PC-9 (cell line): ENCODE results near the gene RAB26. TPM values are rescaled to one million over a fixed set of nuclear protein-coding genes. Genes with fewer than 3 reads are reported as not detected.

Experiments used
- BruUV-seq: library from RNA; stranded (reverse); fragments of 400-500 nt; replicated peaks from 2 replicates; lab custom pipeline; 2021; lab: Mats Ljungman, UMichigan
- CTCF ChIA-PET: fragments of 300-600 bp; sonication (Branson Sonifier 250); formaldehyde crosslinking; loops from one replicate; lab custom pipeline; 2022; ENCODE audit warnings: antibody characterized with exemption; lab: Charles Lee
- POLR2A ChIA-PET: fragments of 300-600 bp; sonication (Branson Sonifier 250); formaldehyde crosslinking; loops from one replicate; lab custom pipeline; 2022; ENCODE audit warnings: antibody characterized with exemption; ENCODE audit not compliant: unreplicated experiment; lab: Charles Lee
- DNase-seq, 2 experiments: peaks; one replicate each; pipeline versions ENCODE4 v3.0.0 to v3.0.0-alpha.2; 2015 to 2022; ENCODE audit warnings: mixed read lengths in 1 of 2
- H2AFZ ChIP-seq: fragments of 200-600 bp; sonication (generic); 2 replicates; pipeline ENCODE4 v1.8.1; 2017; ENCODE audit warnings: antibody characterized with exemption
- H3F3A ChIP-seq: fragments of 200-600 bp; sonication (generic); 2 replicates; pipeline ENCODE4 v1.8.1; 2017; ENCODE audit warnings: antibody characterized with exemption, mild to moderate bottlenecking, low read depth; ENCODE audit not compliant: insufficient read depth
- H3K27ac ChIP-seq: fragments of 200-600 bp; sonication (generic); 2 replicates; pipeline ENCODE4 v1.6.1; 2016; ENCODE audit warnings: mixed run types
- H3K27me3 ChIP-seq: fragments of 200-600 bp; sonication (generic); 2 replicates; pipeline ENCODE4 v1.6.1; 2016; ENCODE audit warnings: low read depth, mixed run types; ENCODE audit not compliant: insufficient read depth
- H3K36me3 ChIP-seq: fragments of 200-600 bp; sonication (generic); 2 replicates; pipeline ENCODE4 v1.6.1; 2016; ENCODE audit warnings: low read depth, mixed run types
- H3K4me1 ChIP-seq: fragments of 200-600 bp; sonication (generic); replicated peaks from 2 replicates; pipeline ENCODE4 v1.6.1; 2016; ENCODE audit warnings: mixed run types; ENCODE audit not compliant: insufficient read depth
- H3K4me2 ChIP-seq: fragments of 200-600 bp; sonication (generic); 2 replicates; pipeline ENCODE4 v1.6.1; 2017; ENCODE audit warnings: mixed run types
- H3K4me3 ChIP-seq: fragments of 200-600 bp; sonication (generic); 2 replicates; pipeline ENCODE4 v1.6.1; 2016; ENCODE audit warnings: mixed run types
- H3K79me2 ChIP-seq: fragments of 200-600 bp; sonication (generic); 2 replicates; pipeline ENCODE4 v1.6.1; 2017; ENCODE audit warnings: low read depth, mixed run types
- H3K9me2 ChIP-seq: fragments of 200-600 bp; sonication (generic); 2 replicates; pipeline ENCODE4 v1.8.1; 2017; ENCODE audit warnings: mild to moderate bottlenecking; ENCODE audit not compliant: insufficient read depth
- H3K9me3 ChIP-seq: fragments of 200-600 bp; sonication (generic); 2 replicates; pipeline ENCODE4 v1.8.1; 2016; ENCODE audit warnings: low read depth; ENCODE audit not compliant: insufficient read depth
- H4K20me1 ChIP-seq: fragments of 200-600 bp; sonication (generic); 2 replicates; pipeline ENCODE4 v1.8.1; 2017; ENCODE audit not compliant: insufficient read depth
- CTCF ChIP-seq: fragments of 200-600 bp; sonication (generic); conservative IDR thresholded peaks from 2 replicates; pipeline ENCODE4 v1.6.1; 2017; ENCODE audit warnings: mixed run types, antibody characterized with exemption, mild to moderate bottlenecking, moderate library complexity
- EZH2 ChIP-seq: fragments of 200-600 bp; sonication (generic); IDR thresholded peaks from 2 replicates; pipeline ENCODE4 v1.8.0; 2017; ENCODE audit warnings: antibody characterized with exemption, low read depth
- intact Hi-C: fragments of 100-400 bp; cut with micrococcal nuclease; formaldehyde crosslinking; loops from one replicate; pipeline ENCODE4 v1.10.0; 2022; ENCODE audit not compliant: unreplicated experiment
- total RNA-seq: library from RNA; stranded (reverse); gene quantifications from 2 replicates; pipeline ENCODE4 v1.2.3, GENCODE V29; 2021

The RAB26 gene
- total RNA-seq, 1 experiment from 2014 or later, result 31.3 TPM

DNA sequence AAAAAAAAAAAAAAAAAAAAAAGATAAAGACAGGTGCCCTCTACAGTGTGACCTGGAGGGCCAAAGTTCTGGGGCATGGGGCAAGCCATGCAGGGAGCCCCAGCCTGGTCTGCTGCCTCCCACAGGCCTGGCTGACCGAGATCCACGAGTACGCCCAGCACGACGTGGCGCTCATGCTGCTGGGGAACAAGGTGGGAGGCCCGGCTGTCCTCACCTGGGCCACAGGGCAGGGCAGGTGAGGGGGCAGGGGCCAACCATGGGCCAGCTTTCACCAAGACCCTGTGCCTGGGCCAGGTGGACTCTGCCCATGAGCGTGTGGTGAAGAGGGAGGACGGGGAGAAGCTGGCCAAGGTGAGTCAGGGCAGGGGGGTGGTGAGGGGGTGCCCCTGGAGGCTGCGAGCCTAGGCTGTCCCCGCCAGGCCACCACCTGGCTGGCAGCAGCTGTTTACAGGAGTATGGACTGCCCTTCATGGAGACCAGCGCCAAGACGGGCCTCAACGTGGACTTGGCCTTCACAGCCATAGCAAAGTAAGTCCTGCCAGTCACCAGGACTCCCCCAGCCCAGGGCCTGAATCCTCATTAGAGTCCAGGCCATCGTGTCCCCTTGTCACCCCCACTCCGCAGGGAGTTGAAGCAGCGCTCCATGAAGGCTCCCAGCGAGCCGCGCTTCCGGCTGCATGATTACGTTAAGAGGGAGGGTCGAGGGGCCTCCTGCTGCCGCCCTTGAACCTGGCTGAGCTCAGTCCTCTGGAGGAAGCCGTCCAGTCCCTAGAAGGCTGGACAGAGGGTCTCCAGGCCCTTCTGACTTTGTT lies 4.5 kb downstream of the RAB26 start:
- ChIA-PET CTCF (interaction anchor here (0.6 kb wide), 2 partner anchors 45 to 577 kb away, joined by 4 to 22 read pairs; no protein-coding TSS in a partner anchor), POLR2A (no interaction called here)
- intact Hi-C loops, result loop anchor here (5.0 kb wide), 1 partner anchor 371 kb away; the partner anchor contains the start of genes NUBP2 and SPSB3
- no peak for TF ChIP-seq CTCF
- TF ChIP-seq EZH2, result no peak
- H3K4me2 ChIP-seq, result peak overlapping the region; percentile 82
- BruUV-seq, result no TSS peak
- no peak overlapping the region for H2AFZ ChIP-seq
- peak overlapping the region; percentile 73 for H3K27ac ChIP-seq
- H4K20me1 ChIP-seq, result peaks cover 64% of the 10 kb centered on the region
- peaks cover 67% of the 10 kb centered on the region for H3K79me2 ChIP-seq
- H3K4me3 ChIP-seq, result peak overlapping the region; percentile 99
- H3K9me3 ChIP-seq, result no peaks in the 10 kb centered on the region
- peak in 1 of 2 experiments; percentile 45 for DNase-seq
- peaks cover 65% of the 10 kb centered on the region for H3F3A ChIP-seq
- no peaks in the 10 kb centered on the region for H3K9me2 ChIP-seq
- H3K4me1 ChIP-seq, result peaks cover 39% of the 10 kb centered on the region
- peaks cover 29% of the 10 kb centered on the region for H3K36me3 ChIP-seq
- H3K27me3 ChIP-seq, result no peaks in the 10 kb centered on the region

GRCh38 chr16:2154533-2155090 lies 6.2 kb downstream of the RAB26 start:
- intact Hi-C loops, result loop anchor here (1.0 to 5.0 kb wide), 4 partner anchors 9 to 372 kb away; partner anchors contain the start of genes ECI1, NUBP2, PGP and SPSB3
- no peaks in the 10 kb centered on the region for H3K27me3 ChIP-seq
- H3K4me1 ChIP-seq, result peaks cover 39% of the 10 kb centered on the region
- no peaks in the 10 kb centered on the region for H3K9me2 ChIP-seq
- H3K27ac ChIP-seq, result peak overlapping the region; percentile 73
- H2AFZ ChIP-seq, result no peak overlapping the region
- no peak for DNase-seq
- peaks cover 80% of the 10 kb centered on the region for H4K20me1 ChIP-seq
- H3K79me2 ChIP-seq, result peaks cover 84% of the 10 kb centered on the region
- no peaks in the 10 kb centered on the region for H3K9me3 ChIP-seq
- TF ChIP-seq CTCF (no peak), EZH2 (no peak)
- H3F3A ChIP-seq, result peaks cover 53% of the 10 kb centered on the region
- peak overlapping the region; percentile 99 for H3K4me3 ChIP-seq
- ChIA-PET CTCF (interaction anchor here (0.6 to 1.2 kb wide), 5 partner anchors 14 to 225 kb away, joined by 3 to 6 read pairs (median 3); no protein-coding TSS in a partner anchor), POLR2A (interaction anchor here (0.6 to 1.8 kb wide), 9 partner anchors 19 to 528 kb away, joined by 3 to 16 read pairs (median 9); partner anchors contain the start of genes E4F1, KCTD5, PGP and PKD1)
- H3K36me3 ChIP-seq, result peaks cover 29% of the 10 kb centered on the region
- peak overlapping the region; percentile 82 for H3K4me2 ChIP-seq
- TSS peak; percentile 72 for BruUV-seq
